MCF 10A (cell line): Measurements from ENCODE around the gene PRSS56. TPM values are rescaled to one million over a fixed set of nuclear protein-coding genes. Genes with fewer than 3 reads are reported as not detected.

Source experiments
- BruUV-seq: library from RNA; stranded (reverse); fragments of 400-500 nt; replicated peaks from 2 replicates; lab custom pipeline; 2021; lab: Mats Ljungman, UMichigan
- CTCF ChIA-PET: fragments of 300-600 bp; sonication (Branson Sonifier 250); formaldehyde crosslinking; extraction: SDS; loops from one replicate; lab custom pipeline; 2021; ENCODE audit warnings: antibody characterized with exemption, inconsistent platforms; lab: Yijun Ruan, JAX
- POLR2A ChIA-PET: fragments of 300-600, 350-650 bp; sonication (Branson Sonifier 250); formaldehyde crosslinking; extraction: SDS; loops from one replicate; lab custom pipeline; 2020; ENCODE audit warnings: antibody characterized with exemption, inconsistent platforms; lab: Yijun Ruan, JAX
- DNase-seq: peaks from one replicate; pipeline ENCODE4 v3.0.0-alpha.2; 2018; ENCODE audit not compliant: unreplicated experiment
- H3K27ac Mint-ChIP-seq: one replicate; pipeline ENCODE4 v1.8.0; 2022; ENCODE audit warnings: mild to moderate bottlenecking, low read depth, mixed read lengths; ENCODE audit not compliant: unreplicated experiment
- H3K27me3 Mint-ChIP-seq: one replicate; pipeline ENCODE4 v1.8.0; 2022; ENCODE audit warnings: mixed read lengths; ENCODE audit not compliant: insufficient read depth, unreplicated experiment
- H3K36me3 Mint-ChIP-seq: one replicate; pipeline ENCODE4 v1.8.0; 2022; ENCODE audit warnings: mild to moderate bottlenecking, moderate library complexity, mixed read lengths; ENCODE audit not compliant: insufficient read depth, unreplicated experiment
- H3K4me1 Mint-ChIP-seq: one replicate; pipeline ENCODE4 v1.8.0; 2022; ENCODE audit warnings: mixed read lengths; ENCODE audit not compliant: insufficient read depth, unreplicated experiment
- H3K4me3 Mint-ChIP-seq: one replicate; pipeline ENCODE4 v1.8.0; 2022; ENCODE audit warnings: mild to moderate bottlenecking, moderate library complexity, mixed read lengths; ENCODE audit not compliant: unreplicated experiment
- H3K9me3 Mint-ChIP-seq: one replicate; pipeline ENCODE4 v1.8.0; 2022; ENCODE audit warnings: mixed read lengths; ENCODE audit not compliant: unreplicated experiment
- intact Hi-C: fragments of 100-400 bp; cut with micrococcal nuclease; formaldehyde crosslinking; loops from 2 replicates; pipeline ENCODE4 v1.14.1; 2022
- total RNA-seq: library from RNA; stranded (reverse); gene quantifications from 2 replicates; pipeline ENCODE4 v1.2.3, GENCODE V29; 2022
- TF ChIP-seq, protein P1 (sequence below): fragments of 200-600 bp; IDR thresholded peaks from one replicate; pipeline ENCODE4 v1.8.0; 2022; ENCODE audit warnings: antibody characterized with exemption, mild to moderate bottlenecking; ENCODE audit not compliant: unreplicated experiment

PRSS56 gene
- total RNA-seq, 1 experiment from 2014 or later: not detected

DNA sequence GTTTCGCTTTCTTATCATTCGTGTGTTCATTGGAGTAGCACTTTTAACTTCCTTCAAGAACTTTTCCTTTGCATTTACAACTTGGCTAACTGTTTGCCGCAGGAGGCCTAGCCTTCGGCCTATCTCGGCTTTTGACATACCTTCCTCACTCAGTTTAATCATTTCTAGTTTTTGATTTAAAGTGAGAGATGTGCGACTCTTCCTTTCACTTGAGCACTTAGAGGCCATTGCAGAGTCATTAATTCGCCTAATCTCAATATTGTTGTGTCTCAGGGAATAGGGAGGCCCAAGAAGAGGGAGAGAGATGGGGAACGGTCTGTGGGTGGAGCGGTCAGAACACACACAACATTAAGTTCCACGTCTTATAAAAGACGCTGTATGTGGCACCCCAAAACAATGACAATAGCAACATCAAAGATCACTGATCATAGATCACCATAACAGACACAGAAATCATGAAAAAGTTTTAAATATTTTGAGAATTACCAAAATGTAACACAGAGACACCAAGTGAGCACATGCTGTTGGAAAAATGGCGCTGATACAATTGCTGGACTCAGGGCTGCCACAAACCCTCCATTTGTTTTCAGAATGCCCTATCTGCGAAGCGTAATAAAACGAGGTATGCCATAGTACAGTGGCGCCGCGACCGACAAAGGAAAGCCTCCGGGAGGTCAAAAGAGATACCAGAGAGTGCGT is 29.6 kb downstream of the PRSS56 start:
- ChIA-PET CTCF (no interaction called here), POLR2A (interaction anchor here (0.7 to 3.0 kb wide), 11 partner anchors 10 to 588 kb away, joined by 3 to 39 read pairs (median 4); partner anchors contain the start of genes CHRNG, DIS3L2 and GIGYF2)
- H3K27me3 Mint-ChIP-seq: no peaks in the 10 kb centered on the region
- DNase-seq: peak; percentile 17
- TF ChIP-seq, protein P1, sequence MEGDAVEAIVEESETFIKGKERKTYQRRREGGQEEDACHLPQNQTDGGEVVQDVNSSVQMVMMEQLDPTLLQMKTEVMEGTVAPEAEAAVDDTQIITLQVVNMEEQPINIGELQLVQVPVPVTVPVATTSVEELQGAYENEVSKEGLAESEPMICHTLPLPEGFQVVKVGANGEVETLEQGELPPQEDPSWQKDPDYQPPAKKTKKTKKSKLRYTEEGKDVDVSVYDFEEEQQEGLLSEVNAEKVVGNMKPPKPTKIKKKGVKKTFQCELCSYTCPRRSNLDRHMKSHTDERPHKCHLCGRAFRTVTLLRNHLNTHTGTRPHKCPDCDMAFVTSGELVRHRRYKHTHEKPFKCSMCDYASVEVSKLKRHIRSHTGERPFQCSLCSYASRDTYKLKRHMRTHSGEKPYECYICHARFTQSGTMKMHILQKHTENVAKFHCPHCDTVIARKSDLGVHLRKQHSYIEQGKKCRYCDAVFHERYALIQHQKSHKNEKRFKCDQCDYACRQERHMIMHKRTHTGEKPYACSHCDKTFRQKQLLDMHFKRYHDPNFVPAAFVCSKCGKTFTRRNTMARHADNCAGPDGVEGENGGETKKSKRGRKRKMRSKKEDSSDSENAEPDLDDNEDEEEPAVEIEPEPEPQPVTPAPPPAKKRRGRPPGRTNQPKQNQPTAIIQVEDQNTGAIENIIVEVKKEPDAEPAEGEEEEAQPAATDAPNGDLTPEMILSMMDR: no peak
- peak overlapping the region; percentile 96 for H3K27ac Mint-ChIP-seq
- no peaks in the 10 kb centered on the region for H3K9me3 Mint-ChIP-seq
- H3K36me3 Mint-ChIP-seq: peaks cover 28% of the 10 kb centered on the region
- intact Hi-C loops: loop anchor here (2.0 kb wide), 1 partner anchor 43 kb away; no protein-coding TSS in a partner anchor
- peak overlapping the region; percentile 90 for H3K4me3 Mint-ChIP-seq
- TSS peak; percentile 66 for BruUV-seq
- H3K4me1 Mint-ChIP-seq: peaks cover 27% of the 10 kb centered on the region

DNA sequence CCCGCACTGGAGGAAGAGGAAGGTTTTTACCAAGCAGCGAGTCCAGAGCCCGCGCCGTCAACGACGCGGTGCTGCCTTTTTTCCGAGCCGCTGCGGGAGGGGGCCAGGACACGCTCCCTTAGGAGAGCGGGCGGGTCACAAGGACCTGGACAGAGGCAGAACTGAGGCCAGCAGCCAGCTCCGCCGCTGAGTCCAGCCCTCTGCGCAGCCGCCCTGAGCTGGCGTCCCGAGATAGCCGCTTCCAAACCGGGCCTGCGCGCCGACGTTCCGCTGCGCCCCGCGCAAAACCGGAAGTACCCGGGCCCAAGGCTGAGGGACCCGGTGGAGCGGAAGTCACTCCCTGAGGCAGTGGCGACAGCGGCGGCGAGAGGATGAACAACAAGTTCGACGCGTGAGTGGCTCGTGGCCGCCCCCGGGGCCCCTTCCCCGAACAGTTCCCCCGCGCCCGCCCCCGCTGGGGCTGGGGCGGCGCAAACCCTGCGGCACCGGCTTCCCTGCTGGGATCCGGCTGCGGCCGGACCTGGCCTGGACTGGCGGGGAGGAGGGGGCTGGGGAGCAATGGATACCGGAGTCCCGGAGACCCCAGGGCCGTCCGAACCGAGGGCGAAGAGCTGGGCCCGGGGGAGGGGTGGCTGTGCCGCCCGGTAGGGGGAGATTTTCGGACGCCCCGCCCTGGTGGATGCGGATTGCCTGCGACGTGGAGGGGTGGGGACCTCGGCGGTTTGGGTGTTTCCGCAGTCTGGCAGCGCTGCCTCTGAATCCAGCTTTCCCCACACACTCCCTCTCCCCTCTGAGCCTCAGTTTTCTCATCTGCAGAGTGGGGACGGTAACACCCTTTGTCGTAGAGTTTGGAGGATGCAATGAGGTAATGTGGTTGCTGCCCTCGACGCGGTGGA is 30.4 kb downstream of the PRSS56 start, which contains the start of the genes EIF4E2 and TIGD1:
EIF4E2 (plus strand) TSS at position 336 of the 896 bp plus-strand sequence; CDS start at position 372, 36 bp downstream.
TIGD1 (minus strand) TSS at position 204 of the 896 bp plus-strand sequence. CDS start 675 bp downstream, outside the sequence.
- Mint-ChIP-seq H3K4me3 (peak within 1 kb of the TSS; percentile 90), H3K36me3 (peaks cover 30% of the 10 kb centered on the region), H3K9me3 (no peaks in the 10 kb centered on the region), H3K4me1 (peaks cover 30% of the 10 kb centered on the region), H3K27ac (peak within 1 kb of the TSS; percentile 96), H3K27me3 (no peaks in the 10 kb centered on the region)
- DNase-seq: peak; percentile 87
- intact Hi-C loops: loop anchor here (2.0 kb wide), 1 partner anchor 42 kb away; no protein-coding TSS in a partner anchor
- POLR2A ChIA-PET: interaction anchor here (0.6 to 3.0 kb wide), 19 partner anchors 9 to 1587 kb away, joined by 3 to 39 read pairs (median 4); partner anchors contain the start of genes CHRNG, COPS7B, DIS3L2 and GIGYF2
- CTCF ChIA-PET: no interaction called here
- no TSS peak for BruUV-seq
- TF ChIP-seq, protein P1: no peak

DNA sequence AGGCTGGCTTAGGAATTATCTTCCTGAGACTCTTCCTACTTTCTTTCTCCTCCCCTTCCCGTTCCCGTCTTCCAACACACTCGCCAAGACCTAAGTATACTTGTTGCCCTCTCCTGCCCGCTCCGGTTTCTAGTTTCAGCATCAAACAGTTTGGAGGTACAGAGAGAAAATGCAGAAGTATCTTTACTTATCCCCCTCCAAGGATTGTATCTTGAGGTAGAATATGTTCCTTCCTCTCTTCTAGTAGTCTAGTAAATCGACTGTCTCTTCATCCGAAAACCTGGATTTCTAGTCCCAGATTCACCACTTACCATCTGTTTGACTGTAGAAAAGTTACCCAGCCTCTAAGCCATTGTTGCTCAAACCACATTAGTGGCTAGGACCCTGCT is 31.1 kb downstream of the PRSS56 start:
- intact Hi-C loops: loop anchor here (2.0 kb wide), 1 partner anchor 42 kb away; no protein-coding TSS in a partner anchor
- DNase-seq: no peak
- H3K36me3 Mint-ChIP-seq: peaks cover 26% of the 10 kb centered on the region
- peaks cover 36% of the 10 kb centered on the region for H3K4me1 Mint-ChIP-seq
- TF ChIP-seq, protein P1: no peak
- H3K27me3 Mint-ChIP-seq: no peaks in the 10 kb centered on the region
- no peaks in the 10 kb centered on the region for H3K9me3 Mint-ChIP-seq
- CTCF ChIA-PET: no interaction called here
- peak overlapping the region; percentile 96 for H3K27ac Mint-ChIP-seq
- POLR2A ChIA-PET: interaction anchor here (0.6 to 3.0 kb wide), 13 partner anchors 10 to 1087 kb away, joined by 3 to 39 read pairs (median 4); partner anchors contain the start of genes CHRNG, COPS7B, GIGYF2 and NCL
- H3K4me3 Mint-ChIP-seq: peak overlapping the region; percentile 90
- BruUV-seq: TSS peak; percentile 43
